ENCODE measurements around the gene SLC29A1. TPM values are rescaled to one million over a fixed set of nuclear protein-coding genes. Genes with fewer than 3 reads are reported as not detected.

Gene SLC29A1
- polyA plus RNA-seq, 2 of the 4 experiments (the other 2 are of a cell fraction): 45.6 to 72.3 TPM

DNA sequence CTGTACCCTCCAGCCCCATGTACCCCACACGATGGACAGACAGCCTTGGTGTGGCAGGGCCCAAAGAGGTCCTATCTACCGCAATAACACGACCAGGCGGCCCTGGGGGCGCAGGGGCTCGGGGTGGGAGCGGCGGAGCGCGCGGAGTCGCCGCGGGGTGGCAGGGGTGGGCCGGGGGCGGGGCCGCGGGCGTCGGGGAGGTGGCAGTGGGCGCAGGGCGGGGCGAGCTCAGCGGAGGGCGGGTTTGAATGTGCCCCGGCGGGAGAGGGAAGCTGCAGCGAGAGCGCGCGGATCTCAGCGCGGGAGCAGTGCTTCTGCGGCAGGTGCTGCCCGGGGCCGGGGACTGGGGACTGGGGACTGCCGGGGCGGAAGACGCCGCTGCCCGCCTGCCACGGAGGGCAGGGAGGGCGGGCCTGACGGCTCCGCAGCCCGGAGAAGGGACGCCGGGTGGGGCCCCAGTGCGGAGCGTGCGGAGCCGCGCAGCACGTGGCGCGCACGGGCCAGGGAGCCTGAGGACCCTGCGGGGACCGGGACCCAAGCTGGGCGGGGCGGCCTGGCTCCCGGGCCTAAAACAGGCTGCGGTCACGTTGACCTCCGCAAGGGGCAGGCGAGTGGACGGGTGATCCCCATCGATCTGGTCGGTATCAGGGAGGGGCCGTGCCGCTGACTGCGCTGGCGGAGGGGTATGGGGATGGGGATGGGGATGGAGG is at the start of gene SLC29A1 (continued):
- no peak for TF ChIP-seq CBX2 (IDR thresholded peaks at IDR 0.05; ENCODE audit: borderline replicate concordance, low read depth)
- TF ChIP-seq, protein P1, sequence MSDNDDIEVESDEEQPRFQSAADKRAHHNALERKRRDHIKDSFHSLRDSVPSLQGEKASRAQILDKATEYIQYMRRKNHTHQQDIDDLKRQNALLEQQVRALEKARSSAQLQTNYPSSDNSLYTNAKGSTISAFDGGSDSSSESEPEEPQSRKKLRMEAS (IDR thresholded peaks at IDR 0.05): peak; percentile 90

DNA sequence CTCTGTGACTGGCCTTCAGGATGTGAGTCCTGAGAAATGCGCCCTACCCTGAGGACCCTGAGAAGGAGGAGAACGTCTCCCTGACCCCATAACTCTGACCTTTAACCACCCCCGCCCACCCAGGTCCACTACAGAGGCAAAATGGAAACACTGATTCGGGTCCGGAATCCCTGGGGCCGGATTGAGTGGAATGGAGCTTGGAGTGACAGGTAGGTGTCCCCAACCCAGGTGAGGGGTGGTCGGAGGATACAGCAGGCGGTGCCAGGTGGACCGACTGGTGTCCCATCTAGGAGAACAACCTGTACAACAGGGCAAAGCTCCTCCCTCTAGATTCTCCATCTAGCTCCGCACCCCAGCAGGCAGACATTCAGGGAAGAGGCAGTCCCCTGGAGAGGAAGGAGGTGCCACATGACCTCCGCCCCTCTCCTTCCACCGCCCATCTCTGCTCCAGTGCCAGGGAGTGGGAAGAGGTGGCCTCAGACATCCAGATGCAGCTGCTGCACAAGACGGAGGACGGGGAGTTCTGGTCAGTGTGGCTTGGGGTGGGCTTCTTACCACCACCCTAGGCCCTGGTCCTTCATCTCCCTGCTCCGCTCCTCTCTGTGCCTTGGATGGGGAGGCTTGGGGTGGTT is 47.1 kb upstream of the SLC29A1 start:
- Histone ChIP-seq H3K4me1 (0 out of 3 replicates have a peak, but pooled peaks cover 5% of the 10 kb centered on the region), H3K27ac (no peak overlapping the region), H3K4me2 (no peak overlapping the region), H3K9me3 (no peaks in the 10 kb centered on the region), H3K4me3 (no peak overlapping the region)
- DNase-seq (ENCODE audit: low read depth in 1 of 2, low spot score in 1 of 2): no peak
- WGBS (ENCODE audit: missing lambda C conversion rate): 80% methylated on average over 10 of the region's 15 CpGs
- no peak for ATAC-seq
- no peak for FAIRE-seq
- ChIA-PET POLR2A (no interaction called here), CTCF (interaction anchor here (1.2 to 2.8 kb wide), 4 partner anchors 13 to 61 kb away, joined by 3 to 7 read pairs (median 4); no protein-coding TSS in a partner anchor)
- no peak for TF ChIP-seq POLR2AphosphoS2 (conservative IDR thresholded peaks at IDR 0.05; ENCODE audit: low read length)
- TF ChIP-seq, protein P2, sequence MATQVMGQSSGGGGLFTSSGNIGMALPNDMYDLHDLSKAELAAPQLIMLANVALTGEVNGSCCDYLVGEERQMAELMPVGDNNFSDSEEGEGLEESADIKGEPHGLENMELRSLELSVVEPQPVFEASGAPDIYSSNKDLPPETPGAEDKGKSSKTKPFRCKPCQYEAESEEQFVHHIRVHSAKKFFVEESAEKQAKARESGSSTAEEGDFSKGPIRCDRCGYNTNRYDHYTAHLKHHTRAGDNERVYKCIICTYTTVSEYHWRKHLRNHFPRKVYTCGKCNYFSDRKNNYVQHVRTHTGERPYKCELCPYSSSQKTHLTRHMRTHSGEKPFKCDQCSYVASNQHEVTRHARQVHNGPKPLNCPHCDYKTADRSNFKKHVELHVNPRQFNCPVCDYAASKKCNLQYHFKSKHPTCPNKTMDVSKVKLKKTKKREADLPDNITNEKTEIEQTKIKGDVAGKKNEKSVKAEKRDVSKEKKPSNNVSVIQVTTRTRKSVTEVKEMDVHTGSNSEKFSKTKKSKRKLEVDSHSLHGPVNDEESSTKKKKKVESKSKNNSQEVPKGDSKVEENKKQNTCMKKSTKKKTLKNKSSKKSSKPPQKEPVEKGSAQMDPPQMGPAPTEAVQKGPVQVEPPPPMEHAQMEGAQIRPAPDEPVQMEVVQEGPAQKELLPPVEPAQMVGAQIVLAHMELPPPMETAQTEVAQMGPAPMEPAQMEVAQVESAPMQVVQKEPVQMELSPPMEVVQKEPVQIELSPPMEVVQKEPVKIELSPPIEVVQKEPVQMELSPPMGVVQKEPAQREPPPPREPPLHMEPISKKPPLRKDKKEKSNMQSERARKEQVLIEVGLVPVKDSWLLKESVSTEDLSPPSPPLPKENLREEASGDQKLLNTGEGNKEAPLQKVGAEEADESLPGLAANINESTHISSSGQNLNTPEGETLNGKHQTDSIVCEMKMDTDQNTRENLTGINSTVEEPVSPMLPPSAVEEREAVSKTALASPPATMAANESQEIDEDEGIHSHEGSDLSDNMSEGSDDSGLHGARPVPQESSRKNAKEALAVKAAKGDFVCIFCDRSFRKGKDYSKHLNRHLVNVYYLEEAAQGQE (IDR thresholded peaks at IDR 0.05): no peak
- no peak for TF ChIP-seq RFX5 (IDR thresholded peaks at IDR 0.05)
- no peak for TF ChIP-seq HEYL (CRISPR knock-in tag; IDR thresholded peaks at IDR 0.05)
- TF ChIP-seq EHMT2 (IDR thresholded peaks at IDR 0.05; ENCODE audit: low read depth): no peak
- TF ChIP-seq, protein P3, sequence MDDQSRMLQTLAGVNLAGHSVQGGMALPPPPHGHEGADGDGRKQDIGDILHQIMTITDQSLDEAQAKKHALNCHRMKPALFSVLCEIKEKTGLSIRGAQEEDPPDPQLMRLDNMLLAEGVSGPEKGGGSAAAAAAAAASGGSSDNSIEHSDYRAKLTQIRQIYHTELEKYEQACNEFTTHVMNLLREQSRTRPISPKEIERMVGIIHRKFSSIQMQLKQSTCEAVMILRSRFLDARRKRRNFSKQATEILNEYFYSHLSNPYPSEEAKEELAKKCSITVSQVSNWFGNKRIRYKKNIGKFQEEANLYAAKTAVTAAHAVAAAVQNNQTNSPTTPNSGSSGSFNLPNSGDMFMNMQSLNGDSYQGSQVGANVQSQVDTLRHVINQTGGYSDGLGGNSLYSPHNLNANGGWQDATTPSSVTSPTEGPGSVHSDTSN (IDR thresholded peaks at IDR 0.05): no peak
- TF ChIP-seq, protein P4, sequence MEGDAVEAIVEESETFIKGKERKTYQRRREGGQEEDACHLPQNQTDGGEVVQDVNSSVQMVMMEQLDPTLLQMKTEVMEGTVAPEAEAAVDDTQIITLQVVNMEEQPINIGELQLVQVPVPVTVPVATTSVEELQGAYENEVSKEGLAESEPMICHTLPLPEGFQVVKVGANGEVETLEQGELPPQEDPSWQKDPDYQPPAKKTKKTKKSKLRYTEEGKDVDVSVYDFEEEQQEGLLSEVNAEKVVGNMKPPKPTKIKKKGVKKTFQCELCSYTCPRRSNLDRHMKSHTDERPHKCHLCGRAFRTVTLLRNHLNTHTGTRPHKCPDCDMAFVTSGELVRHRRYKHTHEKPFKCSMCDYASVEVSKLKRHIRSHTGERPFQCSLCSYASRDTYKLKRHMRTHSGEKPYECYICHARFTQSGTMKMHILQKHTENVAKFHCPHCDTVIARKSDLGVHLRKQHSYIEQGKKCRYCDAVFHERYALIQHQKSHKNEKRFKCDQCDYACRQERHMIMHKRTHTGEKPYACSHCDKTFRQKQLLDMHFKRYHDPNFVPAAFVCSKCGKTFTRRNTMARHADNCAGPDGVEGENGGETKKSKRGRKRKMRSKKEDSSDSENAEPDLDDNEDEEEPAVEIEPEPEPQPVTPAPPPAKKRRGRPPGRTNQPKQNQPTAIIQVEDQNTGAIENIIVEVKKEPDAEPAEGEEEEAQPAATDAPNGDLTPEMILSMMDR (IDR thresholded peaks at IDR 0.05): no peak
- TF ChIP-seq PHF8 (IDR thresholded peaks at IDR 0.05; ENCODE audit: borderline replicate concordance, low read depth): no peak

DNA sequence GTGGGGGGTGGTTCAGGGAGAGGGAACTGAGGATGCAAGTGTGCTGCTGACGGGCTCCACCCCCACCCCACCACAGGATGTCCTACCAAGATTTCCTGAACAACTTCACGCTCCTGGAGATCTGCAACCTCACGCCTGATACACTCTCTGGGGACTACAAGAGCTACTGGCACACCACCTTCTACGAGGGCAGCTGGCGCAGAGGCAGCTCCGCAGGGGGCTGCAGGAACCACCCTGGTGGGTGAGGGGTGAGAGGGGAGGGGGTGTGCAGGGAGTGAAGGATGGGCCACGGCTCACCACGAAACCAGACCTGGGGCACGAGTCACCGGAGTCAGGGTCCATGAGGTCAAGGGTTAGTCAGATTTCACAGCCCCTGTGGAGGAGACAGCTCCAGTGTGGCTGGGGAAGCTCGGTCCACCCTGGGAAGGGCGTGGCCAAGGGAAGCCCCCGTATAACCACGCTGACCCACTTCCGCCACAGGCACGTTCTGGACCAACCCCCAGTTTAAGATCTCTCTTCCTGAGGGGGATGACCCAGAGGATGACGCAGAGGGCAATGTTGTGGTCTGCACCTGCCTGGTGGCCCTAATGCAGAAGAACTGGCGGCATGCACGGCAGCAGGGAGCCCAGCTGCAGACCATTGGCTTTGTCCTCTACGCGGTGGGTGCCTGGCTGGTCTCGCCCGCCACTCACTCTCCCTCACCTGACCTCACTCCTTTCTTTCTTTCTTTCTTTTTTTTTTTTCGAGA is 46.5 kb upstream of the SLC29A1 start:
- Histone ChIP-seq H3K4me3 (no peak overlapping the region), H3K27ac (no peak overlapping the region), H3K9me3 (no peaks in the 10 kb centered on the region), H3K4me1 (0 out of 3 replicates have a peak, but pooled peaks cover 5% of the 10 kb centered on the region), H3K4me2 (no peak overlapping the region)
- no peak for ATAC-seq
- ChIA-PET CTCF (interaction anchor here (0.6 to 2.8 kb wide), 6 partner anchors 12 to 61 kb away, joined by 3 to 7 read pairs (median 4); partner anchors contain the start of gene SLC29A1), POLR2A (no interaction called here)
- DNase-seq (ENCODE audit: low read depth in 1 of 2, low spot score in 1 of 2): no peak
- no peak for FAIRE-seq
- 84% methylated on average over 15 of the region's 24 CpGs for WGBS (ENCODE audit: missing lambda C conversion rate)
- TF ChIP-seq HDAC2 (IDR thresholded peaks at IDR 0.05): no peak
- TF ChIP-seq JUNB (IDR thresholded peaks at IDR 0.05): no peak
- no peak for TF ChIP-seq CHD2 (IDR thresholded peaks at IDR 0.05; ENCODE audit: low read length, partially characterized antibody)
- TF ChIP-seq EP300 (IDR thresholded peaks at IDR 0.05): no peak
- no peak for TF ChIP-seq CBX8 (IDR thresholded peaks at IDR 0.05)
- TF ChIP-seq HOXB13 (CRISPR knock-in tag; IDR thresholded peaks at IDR 0.05; ENCODE audit: low read depth): no peak
- TF ChIP-seq, protein P1 (IDR thresholded peaks at IDR 0.05): no peak
- no peak for TF ChIP-seq EHMT2 (IDR thresholded peaks at IDR 0.05; ENCODE audit: low read depth)
- no peak for TF ChIP-seq SMC3 (IDR thresholded peaks at IDR 0.05)
- TF ChIP-seq, protein P5, sequence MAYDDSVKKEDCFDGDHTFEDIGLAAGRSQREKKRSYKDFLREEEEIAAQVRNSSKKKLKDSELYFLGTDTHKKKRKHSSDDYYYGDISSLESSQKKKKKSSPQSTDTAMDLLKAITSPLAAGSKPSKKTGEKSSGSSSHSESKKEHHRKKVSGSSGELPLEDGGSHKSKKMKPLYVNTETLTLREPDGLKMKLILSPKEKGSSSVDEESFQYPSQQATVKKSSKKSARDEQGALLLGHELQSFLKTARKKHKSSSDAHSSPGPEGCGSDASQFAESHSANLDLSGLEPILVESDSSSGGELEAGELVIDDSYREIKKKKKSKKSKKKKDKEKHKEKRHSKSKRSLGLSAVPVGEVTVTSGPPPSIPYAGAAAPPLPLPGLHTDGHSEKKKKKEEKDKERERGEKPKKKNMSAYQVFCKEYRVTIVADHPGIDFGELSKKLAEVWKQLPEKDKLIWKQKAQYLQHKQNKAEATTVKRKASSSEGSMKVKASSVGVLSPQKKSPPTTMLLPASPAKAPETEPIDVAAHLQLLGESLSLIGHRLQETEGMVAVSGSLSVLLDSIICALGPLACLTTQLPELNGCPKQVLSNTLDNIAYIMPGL (CRISPR knock-in tag; IDR thresholded peaks at IDR 0.05; ENCODE audit: borderline replicate concordance): no peak
- TF ChIP-seq ESRRA (IDR thresholded peaks at IDR 0.05; ENCODE audit: borderline replicate concordance, low read length): no peak
- TF ChIP-seq NR3C1 (IDR thresholded peaks at IDR 0.05): no peak
- TF ChIP-seq FOSB (CRISPR knock-in tag; IDR thresholded peaks at IDR 0.05): no peak
- TF ChIP-seq FOXS1 (CRISPR knock-in tag; IDR thresholded peaks at IDR 0.05): no peak
- no peak for TF ChIP-seq POLR2A (IDR thresholded peaks at IDR 0.05; ENCODE audit: low read length)
